Loucy (cell line): ENCODE results near the gene POLR2J.

ENCODE experiments used
- EZH2phosphoT487 ChIP-seq: fragments of 200-600 bp; IDR thresholded peaks from 2 replicates; pipeline ENCODE4 v1.6.1; 2018; ENCODE audit warnings: antibody characterized with exemption, mild to moderate bottlenecking, moderate library complexity, borderline replicate concordance
- TF ChIP-seq, protein P1 (sequence below): fragments of 200-600 bp; sonication (generic); conservative IDR thresholded peaks from 2 replicates; pipeline ENCODE4 v1.5.1; 2014; ENCODE audit warnings: mild to moderate bottlenecking, antibody characterized with exemption, low read length

DNA sequence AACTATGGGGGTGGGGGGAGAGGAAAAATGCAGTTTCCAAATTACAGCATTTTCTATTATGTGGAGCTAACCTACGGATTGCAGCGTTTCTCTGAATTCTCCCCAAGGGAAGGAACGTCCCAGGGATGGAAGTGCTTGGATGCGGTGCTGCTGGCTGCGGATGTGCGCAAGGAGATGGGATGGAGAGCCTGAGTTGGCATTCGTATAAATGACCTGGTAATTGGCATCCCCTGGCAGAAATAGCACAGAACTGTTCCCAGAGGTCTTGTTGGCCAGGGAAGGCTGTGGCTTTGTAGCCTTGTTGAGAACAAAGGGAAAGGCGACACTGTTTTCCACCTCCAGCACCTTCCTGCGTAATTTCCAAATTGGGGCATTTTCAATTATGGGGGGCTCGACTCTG is 42.6 kb downstream of the POLR2J start:
- TF ChIP-seq, protein P1, sequence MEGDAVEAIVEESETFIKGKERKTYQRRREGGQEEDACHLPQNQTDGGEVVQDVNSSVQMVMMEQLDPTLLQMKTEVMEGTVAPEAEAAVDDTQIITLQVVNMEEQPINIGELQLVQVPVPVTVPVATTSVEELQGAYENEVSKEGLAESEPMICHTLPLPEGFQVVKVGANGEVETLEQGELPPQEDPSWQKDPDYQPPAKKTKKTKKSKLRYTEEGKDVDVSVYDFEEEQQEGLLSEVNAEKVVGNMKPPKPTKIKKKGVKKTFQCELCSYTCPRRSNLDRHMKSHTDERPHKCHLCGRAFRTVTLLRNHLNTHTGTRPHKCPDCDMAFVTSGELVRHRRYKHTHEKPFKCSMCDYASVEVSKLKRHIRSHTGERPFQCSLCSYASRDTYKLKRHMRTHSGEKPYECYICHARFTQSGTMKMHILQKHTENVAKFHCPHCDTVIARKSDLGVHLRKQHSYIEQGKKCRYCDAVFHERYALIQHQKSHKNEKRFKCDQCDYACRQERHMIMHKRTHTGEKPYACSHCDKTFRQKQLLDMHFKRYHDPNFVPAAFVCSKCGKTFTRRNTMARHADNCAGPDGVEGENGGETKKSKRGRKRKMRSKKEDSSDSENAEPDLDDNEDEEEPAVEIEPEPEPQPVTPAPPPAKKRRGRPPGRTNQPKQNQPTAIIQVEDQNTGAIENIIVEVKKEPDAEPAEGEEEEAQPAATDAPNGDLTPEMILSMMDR = no peak
- TF ChIP-seq EZH2phosphoT487 = no peak
